ENCODE measurements around the gene CHD6.

CHD6 gene

DNA sequence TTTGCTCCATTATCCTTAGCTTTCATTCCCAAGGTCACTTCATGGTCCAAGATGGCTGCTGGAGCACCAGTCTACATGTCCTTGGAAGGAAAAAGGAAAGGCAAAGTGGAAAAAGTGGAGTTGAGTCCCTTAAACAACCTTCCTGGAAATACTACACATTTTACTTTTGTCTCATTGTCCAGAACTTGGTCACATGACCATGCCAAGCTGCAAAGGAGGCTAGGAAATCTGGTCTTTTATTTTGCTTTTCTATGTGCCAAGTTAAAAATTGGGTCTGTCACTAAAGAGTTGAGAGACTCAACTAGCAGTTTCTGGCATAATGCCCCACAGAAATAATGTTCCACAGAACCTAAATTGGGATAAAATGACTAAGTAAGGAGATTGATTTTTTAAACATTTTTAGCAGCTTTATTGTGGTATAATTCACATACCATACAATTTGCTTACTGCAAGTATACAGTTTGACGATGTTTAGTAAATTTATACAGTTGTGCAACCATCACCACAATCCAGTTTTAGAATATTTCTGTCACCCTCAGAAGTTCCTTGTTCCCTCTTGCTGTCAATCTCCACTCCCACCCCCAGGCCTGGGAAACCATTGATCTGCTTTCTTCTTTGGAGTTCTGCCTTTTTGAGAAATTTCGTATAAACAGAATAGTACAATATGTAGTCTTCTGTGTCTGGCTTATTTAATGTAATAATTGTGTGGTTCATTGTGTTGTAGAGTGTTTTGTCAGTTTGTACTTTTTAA lies 5.6 kb upstream of the CHD6 start:
- no peak for DNase-seq

DNA sequence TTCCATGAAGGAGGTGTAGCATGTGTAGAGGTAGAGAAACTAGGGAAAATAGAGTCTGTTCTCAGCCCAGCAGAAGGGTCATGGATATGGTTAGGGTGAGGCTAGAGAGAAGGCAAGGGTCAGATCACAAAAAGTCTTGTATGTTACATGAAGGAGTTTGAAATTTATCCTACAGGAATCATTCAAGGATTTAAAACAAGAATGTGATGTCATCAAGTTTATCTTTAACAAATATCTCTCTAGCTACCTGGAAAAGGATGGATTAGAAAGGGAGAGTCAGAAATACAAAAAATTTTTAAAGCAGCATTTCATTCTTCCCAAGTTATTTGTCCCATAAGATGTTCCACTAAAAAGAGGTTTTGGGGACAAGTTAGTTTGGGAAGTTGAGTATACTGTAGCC lies 4.4 kb upstream of the CHD6 start:
- no peak for DNase-seq

DNA sequence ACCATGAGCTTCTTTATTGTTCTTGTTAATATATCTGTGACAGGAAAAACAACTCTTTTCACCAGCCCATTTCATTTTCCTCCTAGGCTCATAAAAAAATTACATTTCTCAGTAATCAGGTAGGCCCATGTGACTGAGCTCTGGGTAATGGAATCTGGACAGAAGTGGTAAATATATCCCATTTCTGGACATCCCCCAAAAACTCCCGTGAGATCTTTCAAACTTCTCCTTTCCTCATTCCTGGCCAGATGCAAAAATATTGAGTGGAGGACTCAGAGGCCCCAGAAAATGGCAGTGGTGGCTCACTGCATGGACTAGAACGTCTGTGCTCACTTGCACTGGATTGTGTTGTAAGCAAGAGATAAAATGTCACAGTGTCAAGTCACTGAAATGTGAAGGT lies 3.8 kb upstream of the CHD6 start:
- no peak for DNase-seq

DNA sequence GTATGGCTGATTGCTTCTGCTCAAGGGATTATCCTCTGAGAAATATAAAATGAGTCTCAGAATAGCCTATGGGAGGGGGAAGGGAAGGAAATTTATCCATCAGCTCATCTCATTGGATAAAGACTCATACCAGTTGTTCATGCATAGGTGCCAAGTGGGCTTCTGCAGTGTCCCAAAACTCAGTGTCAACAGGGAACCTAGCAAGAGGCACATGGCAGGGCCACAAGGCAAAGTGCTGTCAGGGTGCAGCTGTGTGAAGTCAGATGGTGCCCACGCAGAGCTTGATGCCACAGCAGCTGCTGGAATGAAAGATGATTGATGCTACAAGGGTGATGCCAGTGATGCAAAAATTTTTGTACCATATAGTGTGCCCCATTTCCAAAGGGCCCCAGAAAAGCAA lies 3.2 kb upstream of the CHD6 start:
- DNase-seq, result no peak

DNA sequence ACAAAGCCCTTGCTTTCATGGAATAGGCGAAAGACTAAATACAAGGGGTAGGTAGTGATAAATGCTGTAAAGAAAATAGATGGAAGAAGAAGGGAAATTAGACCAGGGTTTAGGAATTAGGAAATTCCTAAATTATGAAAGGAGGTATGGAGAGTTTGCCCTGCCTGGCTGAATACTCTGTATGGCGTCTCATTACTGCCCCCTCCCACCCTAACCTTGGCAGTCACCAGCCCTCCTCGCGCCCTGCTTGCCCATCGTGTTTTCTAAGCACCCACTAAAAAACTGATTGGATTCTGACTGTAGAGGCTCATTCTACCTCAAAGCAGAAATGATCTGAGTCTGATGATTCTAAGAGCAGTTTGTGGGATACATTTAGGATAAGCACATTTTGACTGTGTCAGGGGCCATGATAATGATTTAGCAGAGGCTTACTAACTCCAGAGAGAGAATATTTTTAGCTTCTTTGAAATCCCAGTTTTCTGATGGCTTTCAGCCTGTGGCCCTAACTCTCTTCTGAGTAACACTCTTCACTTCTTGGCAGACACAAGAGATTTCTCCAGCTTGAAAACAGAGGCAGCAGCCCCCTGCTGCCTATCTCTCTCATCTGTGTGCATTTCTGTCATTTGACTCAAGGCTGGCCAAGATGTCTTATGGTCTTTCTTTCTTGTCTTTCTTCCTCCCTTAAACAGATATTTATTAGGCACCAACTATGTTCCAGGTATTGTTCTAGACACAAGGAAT lies 1.4 kb upstream of the CHD6 start:
- DNase-seq, result peak in 2 of 56 donors; percentile 1 to 7

DNA sequence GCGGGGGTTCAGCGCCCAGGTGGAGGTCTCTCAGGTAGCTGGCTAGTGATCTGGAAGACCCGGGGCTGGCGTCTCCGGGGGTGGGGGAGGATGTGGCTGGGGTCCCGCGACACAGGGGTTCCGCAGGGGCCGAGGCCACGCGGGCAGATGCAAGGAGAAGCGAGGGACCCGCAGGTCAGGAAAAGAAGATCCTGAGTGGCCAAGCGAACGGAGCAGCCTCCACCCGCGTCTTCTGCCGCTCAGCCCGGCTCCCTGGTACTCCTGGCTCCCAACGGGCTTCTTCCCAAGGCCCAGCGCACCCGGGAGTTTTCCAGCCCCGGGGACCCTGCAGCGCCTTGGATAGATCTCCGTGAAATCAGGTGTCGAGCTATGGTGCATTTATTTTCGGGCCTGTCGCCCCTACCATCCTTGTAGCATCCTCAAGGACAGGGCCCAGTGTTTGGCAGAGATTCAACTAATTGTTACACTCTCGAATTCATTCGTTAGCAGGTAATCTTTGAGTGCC lies 682 bp upstream of the CHD6 start:
- peak in 19 of 56 donors; percentile 36 to 71 (median 47) for DNase-seq

DNA sequence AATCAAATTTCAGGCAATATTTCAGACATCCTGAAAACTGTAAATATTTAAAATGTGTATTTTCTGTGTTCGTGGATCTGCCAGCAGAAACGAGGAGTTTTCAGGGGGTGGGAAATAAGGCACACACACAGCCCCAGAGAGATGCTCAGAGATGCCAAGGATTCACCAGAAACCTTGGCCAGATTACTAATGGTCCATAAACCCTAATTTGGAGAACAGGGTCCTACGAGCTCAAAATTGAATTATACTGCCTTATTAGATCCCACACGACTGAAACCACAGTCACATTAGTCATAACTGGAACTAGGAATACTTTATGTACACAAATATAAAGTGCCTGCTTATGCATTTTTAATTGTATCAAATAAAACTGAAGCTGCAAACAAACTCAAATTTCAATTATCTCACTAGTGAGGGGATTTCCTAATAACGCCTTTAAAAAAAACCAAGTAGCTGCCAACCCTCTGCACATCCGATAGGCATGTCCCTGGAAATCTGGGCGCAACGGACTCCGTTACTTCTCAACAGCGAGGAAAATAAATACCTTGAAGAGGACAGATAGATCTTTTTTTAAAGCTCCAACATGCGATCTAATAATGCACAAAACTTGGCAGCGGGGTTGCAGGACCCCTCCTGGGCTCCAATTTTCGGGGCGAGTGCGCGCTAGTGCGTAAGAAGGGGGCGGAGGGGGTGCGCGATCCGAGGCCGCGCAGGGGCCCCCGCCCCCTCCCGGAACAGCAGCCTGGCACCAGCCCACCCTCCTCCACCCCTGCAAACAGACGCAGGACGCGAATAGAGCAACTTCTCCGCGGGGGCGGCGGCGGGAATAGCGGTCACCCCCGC lies 897 bp downstream of the CHD6 start:
- peak in 24 of 56 donors; percentile 4 to 38 (median 11) for DNase-seq

DNA sequence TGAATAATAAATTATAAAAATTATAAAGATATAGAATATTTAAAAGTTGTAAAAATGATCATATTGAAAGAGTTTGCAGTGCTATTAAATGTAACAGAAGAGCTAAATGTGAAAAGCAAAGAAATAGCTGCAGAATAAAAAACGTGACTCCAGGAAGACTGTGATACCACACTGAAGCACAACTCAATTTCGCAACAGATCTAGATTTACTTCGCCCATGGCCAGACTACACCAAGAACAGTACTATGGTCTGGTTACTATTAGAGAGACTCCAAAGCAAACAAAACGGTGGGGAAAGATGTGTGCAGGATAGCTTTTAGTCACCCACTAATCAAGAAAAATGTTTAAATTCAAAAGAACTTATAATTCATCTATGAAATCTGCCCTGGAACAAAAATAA lies 1.9 kb downstream of the CHD6 start:
- no peak for DNase-seq

DNA sequence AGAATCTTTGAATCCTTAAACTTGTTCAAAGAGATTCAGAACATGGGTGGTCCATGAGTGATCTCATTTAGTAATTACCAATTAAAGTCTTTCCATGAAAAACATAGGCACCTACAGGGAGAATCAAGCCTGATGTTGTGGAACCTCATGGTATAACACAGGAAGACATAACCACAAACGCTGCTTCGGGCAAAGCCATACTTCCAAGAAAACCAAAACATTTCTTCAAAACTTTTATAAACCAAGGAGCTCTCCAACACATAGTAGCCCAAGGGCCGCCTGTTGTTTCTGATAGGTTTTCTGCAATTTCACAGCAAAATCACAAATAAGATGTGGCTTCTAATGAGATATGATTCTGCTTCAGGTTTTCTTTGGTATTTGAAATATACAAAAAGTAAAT lies 2.5 kb downstream of the CHD6 start:
- DNase-seq, result no peak

DNA sequence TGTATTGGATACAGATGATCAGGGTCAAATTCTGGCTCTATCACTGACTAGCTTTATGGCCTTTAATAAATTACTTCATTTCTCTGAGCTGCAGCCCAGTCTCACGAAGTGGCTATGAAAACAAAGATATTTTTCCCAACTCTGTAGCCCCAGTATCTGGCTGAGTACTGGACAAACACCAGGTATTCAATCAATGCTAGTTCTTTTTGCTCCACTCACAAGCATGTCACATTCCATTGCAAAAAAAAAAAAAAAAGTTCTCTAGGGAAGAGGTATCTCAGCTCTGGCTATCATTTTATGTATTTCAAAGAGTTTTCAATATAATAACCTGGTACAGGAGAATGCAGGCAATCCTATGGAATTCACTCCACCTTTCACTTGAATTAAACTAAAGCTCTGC lies 3.1 kb downstream of the CHD6 start:
- DNase-seq, result no peak

DNA sequence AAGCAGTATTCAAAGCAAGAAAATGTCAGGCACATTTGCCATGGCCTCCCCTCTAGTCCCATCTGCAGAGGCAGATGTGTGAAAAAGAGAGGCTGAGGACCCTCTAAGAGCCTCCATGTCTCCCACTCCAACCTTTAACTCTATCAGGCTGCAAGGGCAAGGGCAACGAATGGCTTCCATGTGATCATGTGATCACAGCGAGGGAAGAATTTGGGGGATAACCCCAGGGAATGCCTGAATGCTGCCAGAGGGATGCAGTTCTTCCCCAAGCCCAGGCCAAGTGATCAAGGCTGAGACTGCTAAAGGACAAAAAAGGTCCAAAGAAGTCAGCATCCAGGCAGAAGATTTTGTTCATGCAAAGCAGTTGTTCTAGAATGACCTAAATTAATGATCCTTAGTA lies 4.9 kb downstream of the CHD6 start:
- no peak for DNase-seq

DNA sequence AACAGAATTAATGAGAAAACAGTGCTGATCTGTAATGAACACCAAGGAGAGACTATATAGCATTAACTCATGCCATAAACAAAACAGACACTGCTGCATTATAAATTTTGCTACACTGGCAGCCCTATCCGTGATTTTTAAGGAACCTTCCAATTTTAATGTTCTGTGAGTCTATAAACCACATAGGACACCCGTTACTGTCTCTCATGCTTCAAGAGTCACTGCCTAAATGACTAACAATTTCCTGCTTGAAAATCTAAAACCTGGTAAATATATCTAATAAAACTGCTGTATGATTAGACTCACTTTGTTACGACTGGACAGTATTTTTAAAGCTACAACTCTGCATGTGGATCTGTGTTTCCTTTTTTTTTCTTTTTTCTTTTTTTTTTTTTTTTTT lies 8.7 kb downstream of the CHD6 start:
- no peak for DNase-seq

DNA sequence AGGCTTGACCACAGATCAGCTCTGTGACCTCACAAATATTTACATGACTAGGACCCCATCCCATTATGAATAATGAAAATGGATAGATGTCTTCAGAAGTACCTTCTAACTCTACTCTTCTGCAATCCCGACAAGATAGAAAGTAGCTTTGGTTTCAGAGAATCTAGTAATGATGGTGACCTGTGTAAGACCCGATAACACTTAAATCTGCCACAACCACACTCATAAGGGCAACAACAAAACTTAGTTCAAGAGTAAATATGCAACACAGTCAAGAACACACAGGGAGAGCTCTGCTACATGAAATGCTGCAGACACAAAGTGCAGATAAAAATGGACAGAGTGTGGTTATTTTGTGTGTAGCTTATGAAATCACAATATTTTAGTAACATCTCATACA lies 9.6 kb downstream of the CHD6 start:
- DNase-seq, result no peak

DNA sequence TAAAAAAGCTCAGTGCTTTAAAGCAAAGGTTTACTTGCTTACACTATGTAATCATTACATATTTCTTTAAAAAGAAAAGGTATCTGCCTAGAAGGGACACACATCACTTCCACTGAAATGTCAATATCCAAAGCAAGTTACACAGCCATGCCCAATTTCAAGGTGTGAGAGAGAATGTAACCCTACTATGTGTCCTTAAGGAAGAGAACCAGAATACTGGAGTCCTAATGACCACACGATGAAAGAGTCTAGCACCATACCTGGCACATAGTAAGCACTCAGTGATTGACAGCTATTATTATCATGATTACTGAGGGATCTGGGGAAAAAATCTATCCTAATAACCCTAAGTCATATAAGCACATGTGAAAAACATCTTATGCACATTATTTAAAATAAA lies 10.4 kb downstream of the CHD6 start:
- DNase-seq, result no peak

DNA sequence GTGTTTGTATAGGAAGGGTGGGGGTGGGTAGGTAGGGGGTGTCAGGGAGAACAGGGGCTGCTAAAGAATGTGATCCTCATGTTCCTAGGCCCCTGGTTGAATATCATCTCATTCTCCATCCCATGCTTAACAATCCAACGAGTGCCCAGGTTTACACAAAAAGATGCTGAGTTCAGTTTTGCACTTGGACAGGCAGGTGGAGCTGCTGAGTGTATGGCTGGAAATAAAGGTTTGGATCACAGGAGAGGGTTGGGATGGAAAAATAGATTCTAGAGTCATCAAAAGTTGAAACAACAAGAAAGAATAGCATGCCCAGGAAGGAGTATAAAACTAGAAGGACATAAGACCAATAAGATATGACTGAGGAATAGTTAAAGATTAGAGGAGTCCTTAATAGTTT lies 14.2 kb downstream of the CHD6 start:
- no peak for DNase-seq

DNA sequence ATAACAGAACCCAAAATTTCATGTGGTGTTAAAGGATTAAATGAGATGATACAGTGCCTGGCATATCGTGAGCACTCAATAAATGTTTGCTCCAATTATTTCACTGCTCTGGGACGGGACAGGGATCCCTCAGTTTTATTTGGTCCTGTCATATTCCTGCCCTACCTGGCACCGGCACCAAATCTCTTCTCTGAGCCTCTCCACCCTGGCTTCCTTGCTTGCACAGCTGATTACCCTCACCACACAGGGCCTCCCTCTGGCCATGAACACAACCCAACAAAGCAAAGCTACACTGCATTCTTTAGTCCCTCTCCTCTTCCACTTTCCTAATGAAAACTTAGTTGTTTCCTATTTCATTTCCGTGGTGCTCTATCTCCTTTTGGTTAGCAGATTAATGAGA lies 16.4 kb downstream of the CHD6 start:
- no peak for DNase-seq

DNA sequence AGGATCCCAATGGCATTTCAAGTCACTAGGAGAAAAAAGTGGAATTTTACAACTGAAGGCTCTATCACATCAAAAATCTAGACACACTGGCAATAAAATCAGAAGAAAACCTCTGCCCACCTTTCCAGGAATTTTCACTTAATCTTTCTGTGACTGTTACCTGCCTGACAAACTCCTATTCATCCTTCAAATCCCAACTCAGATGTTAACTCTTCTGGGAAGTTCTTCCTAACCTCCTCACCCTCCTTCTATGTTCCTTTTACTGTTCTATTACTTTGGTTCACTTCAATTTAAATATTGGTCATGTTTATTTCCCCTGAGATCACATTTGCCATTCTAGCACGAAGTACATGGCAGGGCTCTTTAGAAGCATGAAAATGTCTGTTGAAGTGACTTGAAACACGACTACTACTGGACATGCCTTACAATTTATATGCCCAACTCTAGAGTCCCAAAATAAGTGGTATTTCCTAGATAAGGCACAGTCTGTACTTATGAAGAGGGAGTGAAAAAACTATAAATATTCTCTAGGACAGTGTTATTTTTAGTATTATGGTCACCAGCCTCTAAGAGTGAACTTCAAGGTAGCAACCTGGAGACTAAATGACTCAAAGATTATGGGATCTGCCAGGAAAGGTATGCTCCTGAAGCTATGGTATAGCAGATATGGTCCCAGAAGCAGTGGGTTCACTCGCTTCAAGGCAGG lies 17.1 kb downstream of the CHD6 start:
- no peak for DNase-seq

DNA sequence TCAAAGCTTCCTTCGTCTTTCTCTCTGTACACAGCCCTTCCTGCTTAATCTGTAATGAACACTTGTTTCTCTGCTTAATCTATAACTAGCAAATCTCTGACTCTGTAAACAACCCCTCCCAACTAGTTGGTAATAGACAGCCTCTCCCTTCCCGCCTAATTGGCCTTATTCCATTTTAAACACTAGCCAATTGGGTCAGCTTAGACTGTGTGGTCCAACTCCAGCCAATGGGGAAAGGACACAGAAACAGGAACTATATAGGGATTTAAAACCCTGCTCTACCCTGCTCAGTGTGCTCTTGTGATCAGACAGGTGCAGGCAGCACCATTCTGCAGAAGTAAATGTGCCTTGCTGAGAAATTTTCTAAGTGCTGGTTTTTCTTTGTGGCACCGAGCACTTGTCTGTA lies 18.5 kb downstream of the CHD6 start:
- DNase-seq, result no peak

DNA sequence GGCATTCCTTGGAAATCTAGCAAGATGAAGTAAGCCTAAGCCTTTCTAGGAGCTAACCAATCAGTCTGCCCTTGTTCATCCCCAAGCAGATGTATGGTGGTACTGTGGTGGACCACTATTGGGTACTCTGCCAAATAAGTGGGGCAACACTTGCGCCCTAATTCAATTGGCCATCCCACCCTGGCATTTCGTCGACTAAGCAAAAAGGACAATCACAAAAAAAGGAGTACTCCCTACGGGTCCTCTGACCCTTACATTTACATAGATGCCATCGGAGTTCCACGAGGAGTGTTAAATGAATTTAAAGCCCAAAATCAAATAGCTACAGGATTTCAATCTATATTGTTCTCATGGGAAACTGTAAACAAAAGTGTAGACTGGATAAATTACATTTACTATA lies 19.5 kb downstream of the CHD6 start:
- no peak for DNase-seq

DNA sequence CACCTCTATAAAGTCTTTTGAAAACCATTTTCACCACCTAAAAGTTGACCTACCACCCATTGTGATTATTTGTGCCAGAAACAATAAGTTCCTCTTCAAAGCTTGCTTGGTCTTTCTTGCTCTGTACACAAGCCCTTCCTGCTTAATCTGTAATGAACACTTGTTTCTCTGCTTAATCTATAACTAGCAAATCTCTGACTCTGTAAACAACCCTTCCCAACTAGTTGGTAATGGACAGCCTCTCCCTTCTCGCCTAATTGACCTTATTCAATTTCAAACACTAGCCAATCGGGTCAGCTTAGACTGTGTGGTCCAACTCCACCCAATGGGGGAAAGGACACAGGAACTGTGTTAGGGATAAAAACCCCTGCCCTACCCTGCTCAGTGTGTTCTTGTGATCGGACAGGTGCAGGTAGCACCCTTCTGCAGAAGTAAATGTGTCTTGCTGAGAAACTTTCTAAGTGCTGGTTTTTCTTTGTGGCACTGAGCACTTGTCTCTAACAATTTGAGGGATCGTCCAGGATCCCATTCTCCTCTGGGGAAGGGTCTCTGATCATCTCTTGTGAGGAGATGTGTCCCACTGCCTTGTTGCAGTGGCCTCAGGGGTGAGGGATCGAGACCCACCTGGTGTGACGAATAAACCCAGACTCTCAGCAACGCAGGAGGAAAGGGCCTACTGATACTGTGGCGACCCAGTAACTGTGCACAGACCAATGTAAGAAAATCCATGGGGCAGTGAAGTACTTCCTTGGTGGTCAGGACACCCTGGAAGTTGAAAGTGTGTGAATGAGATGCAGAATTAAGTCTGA lies 23.5 kb downstream of the CHD6 start:
- DNase-seq, result no peak
